Duodenal mucosa (tissue), 2 donors: Measurements from ENCODE around the gene MICAL3.
"Not testable (repeated sequence)": the region's sequence is repeated elsewhere in the genome, so short reads cannot be mapped to it uniquely, and the experiment has no call there.

Experiments used
- H3K27ac ChIP-seq: one replicate; pipeline ENCODE4 v1.7.0; 2013; ENCODE audit warnings: low read depth, low read length
- H3K27me3 ChIP-seq, 2 donors: one replicate each; pipeline ENCODE4 v1.7.0; 2013; ENCODE audit warnings: low read length in 2 of 2, control low read depth in 1 of 2; ENCODE audit not compliant: insufficient read depth in 2 of 2, control insufficient read depth in 1 of 2
- H3K36me3 ChIP-seq, 2 donors: one replicate each; pipeline ENCODE4 v1.7.0; 2013; ENCODE audit warnings: low read length in 2 of 2, control low read depth in 1 of 2; ENCODE audit not compliant: insufficient read depth in 2 of 2, control insufficient read depth in 1 of 2
- H3K4me1 ChIP-seq, 2 donors: one replicate each; pipeline ENCODE4 v1.7.0; 2013; ENCODE audit warnings: low read length in 2 of 2, control low read depth in 1 of 2; ENCODE audit not compliant: insufficient read depth in 2 of 2, control insufficient read depth in 1 of 2
- H3K4me3 ChIP-seq, 2 donors: one replicate each; pipeline ENCODE4 v1.7.0; 2013; ENCODE audit warnings: low read length in 2 of 2, low read depth in 1 of 2
- H3K9ac ChIP-seq, 2 donors: one replicate each; pipeline ENCODE4 v1.7.0; 2013; ENCODE audit warnings: low read length in 2 of 2, low read depth in 1 of 2
- H3K9me3 ChIP-seq, 2 donors: one replicate each; pipeline ENCODE4 v1.7.0; 2013; ENCODE audit warnings: low read length in 2 of 2, control low read depth in 1 of 2; ENCODE audit not compliant: control insufficient read depth in 1 of 2

Gene MICAL3

GRCh38 chr22:17772958-17773605 is 251.3 kb downstream of the MICAL3 start:
- Histone ChIP-seq H3K4me3 (peak overlapping the region; percentile 56 to 79), H3K9me3 (no peaks in the 10 kb centered on the region), H3K27me3 (no peaks in the 10 kb centered on the region), H3K9ac (peak overlapping the region; percentile 57 to 60), H3K27ac (no peak overlapping the region), H3K4me1 (peaks cover 37 to 41% of the 10 kb centered on the region in 2 donors), H3K36me3 (peaks cover 0 to 4% of the 10 kb centered on the region in 2 donors)

DNA sequence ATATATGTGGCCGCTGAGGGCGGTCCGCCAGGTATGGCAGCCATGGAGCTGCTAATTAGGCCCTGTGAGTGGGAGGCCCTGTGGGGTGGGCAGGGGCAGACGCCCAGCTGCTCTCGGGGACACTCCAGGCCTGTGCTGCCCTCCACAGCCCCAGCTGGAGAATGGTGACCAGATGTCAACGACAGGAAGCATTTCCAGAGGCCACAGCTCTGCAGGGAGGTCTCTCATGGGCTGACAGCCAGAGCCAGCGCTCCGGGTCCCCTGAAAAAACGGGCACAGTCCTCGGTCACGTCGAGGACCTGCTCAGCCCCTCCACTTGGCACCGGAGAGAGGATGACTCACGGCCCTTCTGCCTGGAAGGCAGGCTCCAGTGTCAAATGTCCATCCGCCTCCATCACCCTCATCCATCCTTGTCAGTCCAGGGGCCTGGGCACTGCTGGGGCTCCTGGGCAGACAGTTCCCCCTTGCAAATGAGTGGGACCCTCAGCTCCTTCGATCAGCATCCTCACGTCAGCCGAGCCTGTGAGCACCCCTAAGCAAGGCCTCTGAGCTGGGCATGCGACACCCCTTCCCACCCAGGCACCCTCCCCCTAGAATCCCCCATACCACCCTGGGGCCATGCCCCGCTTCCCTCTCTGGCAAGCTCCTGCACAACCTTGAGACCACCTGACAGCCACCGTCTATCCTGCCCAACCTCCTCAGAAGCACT is 252.0 kb downstream of the MICAL3 start:
- H3K9ac ChIP-seq: peak overlapping the region in 1 of 2 donors; percentile 60

DNA sequence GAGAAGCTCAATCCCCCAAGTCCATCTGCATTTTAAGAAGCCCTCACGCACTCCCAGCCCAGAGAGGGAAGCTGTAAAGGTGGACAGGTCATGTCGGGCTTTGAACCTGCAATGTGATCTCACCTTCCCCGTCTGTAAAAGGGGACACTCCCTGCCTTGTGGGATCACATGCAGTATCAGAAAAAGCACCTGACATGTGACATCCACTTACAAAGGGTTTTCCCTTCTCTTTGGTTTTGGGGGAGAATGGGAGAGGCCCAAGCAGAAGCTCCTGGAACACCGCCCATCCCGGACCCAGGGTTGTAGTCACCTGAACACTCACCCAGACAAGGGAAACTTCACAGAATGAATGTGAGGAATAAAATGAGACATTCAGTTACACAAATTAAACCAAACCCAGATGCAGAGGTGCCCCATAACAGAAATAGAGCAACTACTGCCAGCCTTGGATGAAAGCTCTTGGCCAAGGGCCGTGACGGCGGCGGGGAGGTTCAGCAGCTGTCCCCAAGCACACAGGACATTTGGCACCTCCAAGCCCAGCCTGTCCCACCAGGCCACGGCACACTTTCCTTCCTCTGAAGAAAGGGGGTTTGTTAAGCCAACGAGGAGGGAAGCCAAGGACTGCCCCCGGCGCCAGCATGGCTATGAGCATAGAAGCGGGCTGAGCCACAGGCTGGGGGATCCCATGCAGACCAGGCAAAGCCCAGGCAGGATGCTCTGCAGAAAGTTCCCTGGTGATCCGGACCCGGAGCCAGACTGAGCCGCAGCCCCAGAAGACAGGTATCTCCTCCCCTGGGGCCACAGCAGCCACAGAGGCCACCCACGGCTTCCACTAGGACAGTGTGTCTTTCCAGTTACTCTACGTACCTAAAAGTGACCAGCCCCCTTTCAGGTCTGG is 253.9 kb downstream of the MICAL3 start:
- Histone ChIP-seq H3K9ac (no peak overlapping the region), H3K27me3 (no peaks in the 10 kb centered on the region)

More for the DNA sequence above, 252.0 kb downstream of the MICAL3 start:
- Histone ChIP-seq H3K27ac (no peak overlapping the region), H3K27me3 (no peaks in the 10 kb centered on the region), H3K9me3 (no peaks in the 10 kb centered on the region), H3K4me1 (peaks cover 43 to 47% of the 10 kb centered on the region in 2 donors), H3K4me3 (peak overlapping the region; percentile 56 to 79), H3K36me3 (peaks cover 0 to 4% of the 10 kb centered on the region in 2 donors)

DNA sequence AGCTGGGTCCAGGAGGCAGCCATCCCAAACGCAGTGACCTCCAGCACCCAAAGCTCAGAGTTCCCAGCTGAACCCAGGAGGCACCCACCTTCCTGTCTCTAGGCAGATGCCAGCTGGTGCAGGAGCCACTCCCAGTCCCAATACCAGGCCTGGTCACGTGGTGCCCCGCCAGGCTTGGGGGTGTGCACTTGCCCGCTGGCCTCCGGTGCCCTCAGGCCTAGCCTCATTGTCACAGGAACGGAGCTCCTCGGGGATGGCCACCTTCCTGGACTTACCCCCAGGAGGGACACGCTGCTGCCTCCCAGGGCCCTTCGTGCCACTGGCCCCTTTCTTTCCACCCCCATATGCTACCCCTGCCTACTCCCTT is 254.7 kb downstream of the MICAL3 start:
- Histone ChIP-seq H3K36me3 (peaks cover 0 to 4% of the 10 kb centered on the region in 2 donors), H3K9ac (no peak overlapping the region), H3K27me3 (no peaks in the 10 kb centered on the region), H3K27ac (no peak overlapping the region), H3K4me1 (peaks cover 43 to 46% of the 10 kb centered on the region in 2 donors), H3K4me3 (no peak overlapping the region), H3K9me3 (no peaks in the 10 kb centered on the region)

More for the DNA sequence above, 253.9 kb downstream of the MICAL3 start:
- Histone ChIP-seq H3K27ac (no peak overlapping the region), H3K36me3 (peaks cover 0 to 4% of the 10 kb centered on the region in 2 donors), H3K4me1 (peaks cover 43 to 46% of the 10 kb centered on the region in 2 donors), H3K4me3 (no peak overlapping the region), H3K9me3 (no peaks in the 10 kb centered on the region)

DNA sequence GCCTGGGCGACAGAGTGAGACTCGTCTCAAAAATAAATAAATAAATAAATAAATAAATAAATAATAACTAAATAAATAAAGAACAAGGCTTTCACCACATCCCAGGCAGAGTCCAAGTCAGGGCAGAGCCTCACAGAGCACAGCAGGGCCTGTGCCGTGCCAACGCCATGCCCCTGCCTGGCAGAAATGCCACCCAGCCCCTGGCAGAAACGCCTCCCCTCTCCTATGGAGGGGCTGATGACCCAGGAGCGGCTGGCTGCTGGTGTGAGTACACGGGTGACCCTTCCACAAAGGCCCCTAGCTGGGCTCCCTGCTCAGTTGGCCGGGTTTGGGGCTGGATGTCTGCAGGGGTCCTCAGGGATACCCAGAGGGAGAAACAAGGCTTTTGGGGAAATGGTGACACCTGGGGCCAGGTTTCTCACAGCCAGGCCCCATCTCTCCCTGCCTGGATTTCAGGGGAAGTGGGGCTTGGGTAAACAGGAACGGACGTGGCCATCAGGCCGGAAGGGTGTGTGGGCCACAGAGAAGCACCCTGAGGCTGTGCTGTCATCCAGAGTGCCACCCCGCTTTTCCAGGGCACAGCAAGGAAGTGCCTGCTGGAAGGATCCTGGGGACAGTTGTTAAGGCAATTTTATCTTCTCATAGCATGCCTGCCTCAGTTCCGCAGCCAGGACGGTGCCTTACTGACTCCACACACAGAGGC is 255.2 kb downstream of the MICAL3 start:
- Histone ChIP-seq H3K36me3 (peaks cover 0 to 4% of the 10 kb centered on the region in 2 donors), H3K4me3 (no peak overlapping the region), H3K27me3 (no peaks in the 10 kb centered on the region), H3K9ac (peak overlapping the region in 1 of 2 donors; percentile 26), H3K27ac (no peak overlapping the region), H3K9me3 (no peaks in the 10 kb centered on the region), H3K4me1 (peaks cover 43 to 46% of the 10 kb centered on the region in 2 donors)

- H3K9me3 ChIP-seq: no peaks in the 10 kb centered on the region
- peaks cover 0 to 4% of the 10 kb centered on the region in 2 donors for H3K36me3 ChIP-seq
- H3K27ac ChIP-seq: no peak overlapping the region
- no peak overlapping the region for H3K9ac ChIP-seq
- H3K27me3 ChIP-seq: no peaks in the 10 kb centered on the region
- no peak overlapping the region for H3K4me3 ChIP-seq
- H3K4me1 ChIP-seq: peaks cover 33 to 34% of the 10 kb centered on the region in 2 donors
Measured at GRCh38 chr22:17767233-17768065, 256.9 kb downstream of the MICAL3 start.

GRCh38 chr22:17764852-17765251 is 259.5 kb downstream of the MICAL3 start:
- H3K4me1 ChIP-seq: peaks cover 18 to 21% of the 10 kb centered on the region in 2 donors
- not testable (repeated sequence) for H3K4me3 ChIP-seq, H3K9me3 ChIP-seq, H3K36me3 ChIP-seq, H3K9ac ChIP-seq, H3K27ac ChIP-seq, H3K27me3 ChIP-seq

- H3K9me3 ChIP-seq: no peaks in the 10 kb centered on the region
- H3K4me3 ChIP-seq: no peak overlapping the region
- H3K27ac ChIP-seq: no peak overlapping the region
- no peak overlapping the region for H3K9ac ChIP-seq
- no peaks in the 10 kb centered on the region for H3K36me3 ChIP-seq
- H3K4me1 ChIP-seq: peaks cover 10 to 13% of the 10 kb centered on the region in 2 donors
- H3K27me3 ChIP-seq: no peaks in the 10 kb centered on the region
Measured at GRCh38 chr22:17764036-17764435, 260.3 kb downstream of the MICAL3 start.

DNA sequence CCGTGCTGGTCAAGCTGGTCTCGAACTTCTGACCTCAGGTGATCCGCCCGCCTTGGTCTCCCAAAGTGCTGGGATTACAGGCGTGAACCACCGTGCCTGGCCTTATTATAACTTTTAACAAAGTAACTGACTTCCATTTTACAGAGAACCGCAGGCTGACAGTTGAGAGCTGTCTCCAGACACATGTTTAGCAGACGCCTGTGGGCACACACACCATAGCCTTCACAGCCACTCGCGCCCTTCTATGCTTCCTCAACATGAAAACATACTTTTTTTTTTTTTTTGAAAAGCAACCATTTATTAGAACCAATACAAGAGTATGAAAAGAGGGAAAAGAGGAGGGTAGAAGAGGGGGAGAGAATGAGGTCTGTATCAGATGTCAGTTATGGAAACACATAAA is 260.9 kb downstream of the MICAL3 start:
- H3K27ac ChIP-seq, H3K36me3 ChIP-seq, H3K27me3 ChIP-seq, H3K4me3 ChIP-seq, H3K9ac ChIP-seq, H3K9me3 ChIP-seq: not testable (repeated sequence)
- peaks cover 9 to 12% of the 10 kb centered on the region in 2 donors for H3K4me1 ChIP-seq
